Measurements from ENCODE around the gene DENND1A.

DNA sequence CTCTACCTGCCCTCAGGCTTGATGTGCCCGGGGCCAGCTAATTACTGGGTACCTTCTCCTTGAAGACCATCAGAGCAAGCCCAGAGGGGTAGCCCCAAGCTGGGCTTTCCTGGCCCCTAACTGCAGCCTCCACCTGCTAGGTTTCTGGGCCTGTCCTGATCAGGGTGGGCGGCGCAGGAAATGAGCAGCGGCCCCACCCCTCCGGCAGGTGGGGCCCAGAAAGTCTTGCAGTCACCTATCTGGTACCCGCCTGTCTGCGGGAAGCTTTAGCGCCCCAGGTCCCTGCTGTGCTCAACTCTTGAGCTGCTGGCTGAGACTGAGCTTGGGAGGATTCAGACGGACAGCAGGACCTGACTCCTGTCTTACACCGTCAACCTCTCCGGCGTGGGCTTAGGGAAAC is 44.5 kb upstream of the DENND1A start:
- TF ChIP-seq, protein P1, sequence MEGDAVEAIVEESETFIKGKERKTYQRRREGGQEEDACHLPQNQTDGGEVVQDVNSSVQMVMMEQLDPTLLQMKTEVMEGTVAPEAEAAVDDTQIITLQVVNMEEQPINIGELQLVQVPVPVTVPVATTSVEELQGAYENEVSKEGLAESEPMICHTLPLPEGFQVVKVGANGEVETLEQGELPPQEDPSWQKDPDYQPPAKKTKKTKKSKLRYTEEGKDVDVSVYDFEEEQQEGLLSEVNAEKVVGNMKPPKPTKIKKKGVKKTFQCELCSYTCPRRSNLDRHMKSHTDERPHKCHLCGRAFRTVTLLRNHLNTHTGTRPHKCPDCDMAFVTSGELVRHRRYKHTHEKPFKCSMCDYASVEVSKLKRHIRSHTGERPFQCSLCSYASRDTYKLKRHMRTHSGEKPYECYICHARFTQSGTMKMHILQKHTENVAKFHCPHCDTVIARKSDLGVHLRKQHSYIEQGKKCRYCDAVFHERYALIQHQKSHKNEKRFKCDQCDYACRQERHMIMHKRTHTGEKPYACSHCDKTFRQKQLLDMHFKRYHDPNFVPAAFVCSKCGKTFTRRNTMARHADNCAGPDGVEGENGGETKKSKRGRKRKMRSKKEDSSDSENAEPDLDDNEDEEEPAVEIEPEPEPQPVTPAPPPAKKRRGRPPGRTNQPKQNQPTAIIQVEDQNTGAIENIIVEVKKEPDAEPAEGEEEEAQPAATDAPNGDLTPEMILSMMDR (IDR thresholded peaks at IDR 0.05), result no peak
- TF ChIP-seq POLR2A (IDR thresholded peaks at IDR 0.05), result no peak
